Measurements from ENCODE around the gene SMG6. TPM values are rescaled to one million over a fixed set of nuclear protein-coding genes. Genes with fewer than 3 reads are reported as not detected.

Gene SMG6
- total RNA-seq, 1 donor, result 49.3 TPM

- peak; percentile 92 for DNase-seq (ENCODE audit: low read depth)
- no peak for TF ChIP-seq CTCF (IDR thresholded peaks at IDR 0.05; ENCODE audit: insufficient read depth, low read length)
- no peak overlapping the region for H3K4me3 ChIP-seq (ENCODE audit: low read depth, low read length)
Observed at GRCh38 chr17:2102931-2103809, 200.4 kb downstream of the SMG6 start.

GRCh38 chr17:2101448-2102257 is 201.9 kb downstream of the SMG6 start:
- no peak overlapping the region for H3K4me3 ChIP-seq (ENCODE audit: low read depth, low read length)
- no peak for DNase-seq (ENCODE audit: low read depth)
- TF ChIP-seq CTCF (IDR thresholded peaks at IDR 0.05; ENCODE audit: insufficient read depth, low read length), result no peak

- DNase-seq (ENCODE audit: low read depth), result no peak
- no peak for TF ChIP-seq CTCF (IDR thresholded peaks at IDR 0.05; ENCODE audit: insufficient read depth, low read length)
- H3K4me3 ChIP-seq (ENCODE audit: low read depth, low read length), result no peak overlapping the region
Observed at GRCh38 chr17:2095536-2095910, 208.1 kb downstream of the SMG6 start.

GRCh38 chr17:2094891-2095535 is 208.6 kb downstream of the SMG6 start:
- no peak overlapping the region for H3K4me3 ChIP-seq (ENCODE audit: low read depth, low read length)
- peak; percentile 85 for TF ChIP-seq CTCF (IDR thresholded peaks at IDR 0.05; ENCODE audit: insufficient read depth, low read length)
- DNase-seq (ENCODE audit: low read depth), result peak; percentile 73

- no peak overlapping the region for H3K4me3 ChIP-seq (ENCODE audit: low read depth, low read length)
- no peak for TF ChIP-seq CTCF (IDR thresholded peaks at IDR 0.05; ENCODE audit: insufficient read depth, low read length)
- DNase-seq (ENCODE audit: low read depth), result no peak
Observed at GRCh38 chr17:2093349-2093748, 210.2 kb downstream of the SMG6 start.

GRCh38 chr17:2092253-2092652 is 211.3 kb downstream of the SMG6 start:
- DNase-seq (ENCODE audit: low read depth), result no peak
- no peak for TF ChIP-seq CTCF (IDR thresholded peaks at IDR 0.05; ENCODE audit: insufficient read depth, low read length)
- no peak overlapping the region for H3K4me3 ChIP-seq (ENCODE audit: low read depth, low read length)
